Measurements from ENCODE around the gene MAN1C1. TPM values are rescaled to one million over a fixed set of nuclear protein-coding genes. Genes with fewer than 3 reads are reported as not detected.

MAN1C1 gene
- total RNA-seq, 1 experiment from 2014 or later: 1.5 TPM

DNA sequence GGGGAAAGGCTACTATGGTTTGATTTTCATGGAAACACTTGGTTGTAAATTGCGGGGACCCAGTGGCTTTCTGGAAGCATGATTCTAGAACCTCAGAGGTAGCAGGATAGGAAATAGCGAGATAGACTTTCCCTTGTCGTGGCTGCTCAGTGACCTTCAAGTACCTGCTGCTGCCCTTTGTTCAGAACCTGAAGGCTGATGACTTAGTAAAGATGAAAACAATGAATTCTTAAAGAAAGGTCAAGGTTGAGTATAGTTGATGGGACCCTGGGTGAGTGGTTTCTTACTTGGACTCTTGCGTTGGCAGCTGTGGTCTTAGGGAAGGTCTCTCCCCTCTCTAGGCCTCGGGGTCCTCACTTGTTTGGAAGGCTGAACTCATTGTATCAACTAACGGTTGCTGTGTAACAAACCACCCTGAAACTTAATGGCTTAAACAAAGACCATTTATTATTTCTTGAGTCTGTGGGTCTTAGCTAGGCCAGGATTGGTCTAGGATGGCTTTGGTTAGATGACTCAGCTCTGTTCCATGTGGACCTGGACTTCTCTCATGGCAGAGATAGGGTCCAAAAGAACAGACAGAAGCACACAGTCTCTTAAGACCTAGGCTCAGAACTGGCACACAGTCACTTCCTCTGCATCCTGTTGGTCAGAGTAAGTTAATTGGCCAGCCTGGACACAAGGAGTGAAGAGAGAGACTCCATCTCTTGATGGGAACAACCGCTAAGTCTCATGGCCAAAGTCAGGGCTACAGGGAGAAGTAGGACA is 94.2 kb downstream of the MAN1C1 start:
- DNase-seq (ENCODE audit: low read depth, low spot score): no peak
- in situ Hi-C loops (cut with HindIII; ENCODE audit: low pct_unique_long_range_greater_than_20kb, low sequenced_read_pairs) (no loop called here), intact Hi-C loops (cut with micrococcal nuclease; ENCODE audit: unreplicated experiment) (no loop called here)
- ChIA-PET CTCF (interaction anchor here (0.6 kb wide), 1 partner anchor 64 kb away, joined by 3 read pairs; no protein-coding TSS in a partner anchor), POLR2A (no interaction called here)
- no peaks in the 10 kb centered on the region for H3K4me1 ChIP-seq (ENCODE audit: control insufficient read depth, insufficient read depth, low read length)
- ATAC-seq: no peak; the same call in 1 of the 2 replicates
- no peaks in the 10 kb centered on the region for H3K9me3 ChIP-seq (ENCODE audit: control insufficient read depth, insufficient read depth, low read depth, low read length)
- no peak overlapping the region for H3K4me3 ChIP-seq (ENCODE audit: low read depth in 2 of 2, low read length in 2 of 2)
- H3K36me3 ChIP-seq (ENCODE audit: control insufficient read depth, insufficient read depth, low read length): no peaks in the 10 kb centered on the region
- H3K27ac ChIP-seq (ENCODE audit: low read length): no peak overlapping the region
- H3K27me3 ChIP-seq (ENCODE audit: control insufficient read depth, insufficient read depth, low read length): no peaks in the 10 kb centered on the region
- BruUV-seq (replicated peaks): no TSS peak
- TF ChIP-seq, protein P1, sequence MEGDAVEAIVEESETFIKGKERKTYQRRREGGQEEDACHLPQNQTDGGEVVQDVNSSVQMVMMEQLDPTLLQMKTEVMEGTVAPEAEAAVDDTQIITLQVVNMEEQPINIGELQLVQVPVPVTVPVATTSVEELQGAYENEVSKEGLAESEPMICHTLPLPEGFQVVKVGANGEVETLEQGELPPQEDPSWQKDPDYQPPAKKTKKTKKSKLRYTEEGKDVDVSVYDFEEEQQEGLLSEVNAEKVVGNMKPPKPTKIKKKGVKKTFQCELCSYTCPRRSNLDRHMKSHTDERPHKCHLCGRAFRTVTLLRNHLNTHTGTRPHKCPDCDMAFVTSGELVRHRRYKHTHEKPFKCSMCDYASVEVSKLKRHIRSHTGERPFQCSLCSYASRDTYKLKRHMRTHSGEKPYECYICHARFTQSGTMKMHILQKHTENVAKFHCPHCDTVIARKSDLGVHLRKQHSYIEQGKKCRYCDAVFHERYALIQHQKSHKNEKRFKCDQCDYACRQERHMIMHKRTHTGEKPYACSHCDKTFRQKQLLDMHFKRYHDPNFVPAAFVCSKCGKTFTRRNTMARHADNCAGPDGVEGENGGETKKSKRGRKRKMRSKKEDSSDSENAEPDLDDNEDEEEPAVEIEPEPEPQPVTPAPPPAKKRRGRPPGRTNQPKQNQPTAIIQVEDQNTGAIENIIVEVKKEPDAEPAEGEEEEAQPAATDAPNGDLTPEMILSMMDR (IDR thresholded peaks at IDR 0.05): no peak
- TF ChIP-seq POLR2AphosphoS5 (IDR thresholded peaks at IDR 0.05; ENCODE audit: low read depth, low read length) (no peak), SIN3A (IDR thresholded peaks at IDR 0.05; ENCODE audit: borderline replicate concordance, insufficient read depth, low read depth, low read length) (no peak), TCF7L2 (IDR thresholded peaks at IDR 0.05; ENCODE audit: low read depth, low read length) (no peak)
- TF ChIP-seq, protein P2, sequence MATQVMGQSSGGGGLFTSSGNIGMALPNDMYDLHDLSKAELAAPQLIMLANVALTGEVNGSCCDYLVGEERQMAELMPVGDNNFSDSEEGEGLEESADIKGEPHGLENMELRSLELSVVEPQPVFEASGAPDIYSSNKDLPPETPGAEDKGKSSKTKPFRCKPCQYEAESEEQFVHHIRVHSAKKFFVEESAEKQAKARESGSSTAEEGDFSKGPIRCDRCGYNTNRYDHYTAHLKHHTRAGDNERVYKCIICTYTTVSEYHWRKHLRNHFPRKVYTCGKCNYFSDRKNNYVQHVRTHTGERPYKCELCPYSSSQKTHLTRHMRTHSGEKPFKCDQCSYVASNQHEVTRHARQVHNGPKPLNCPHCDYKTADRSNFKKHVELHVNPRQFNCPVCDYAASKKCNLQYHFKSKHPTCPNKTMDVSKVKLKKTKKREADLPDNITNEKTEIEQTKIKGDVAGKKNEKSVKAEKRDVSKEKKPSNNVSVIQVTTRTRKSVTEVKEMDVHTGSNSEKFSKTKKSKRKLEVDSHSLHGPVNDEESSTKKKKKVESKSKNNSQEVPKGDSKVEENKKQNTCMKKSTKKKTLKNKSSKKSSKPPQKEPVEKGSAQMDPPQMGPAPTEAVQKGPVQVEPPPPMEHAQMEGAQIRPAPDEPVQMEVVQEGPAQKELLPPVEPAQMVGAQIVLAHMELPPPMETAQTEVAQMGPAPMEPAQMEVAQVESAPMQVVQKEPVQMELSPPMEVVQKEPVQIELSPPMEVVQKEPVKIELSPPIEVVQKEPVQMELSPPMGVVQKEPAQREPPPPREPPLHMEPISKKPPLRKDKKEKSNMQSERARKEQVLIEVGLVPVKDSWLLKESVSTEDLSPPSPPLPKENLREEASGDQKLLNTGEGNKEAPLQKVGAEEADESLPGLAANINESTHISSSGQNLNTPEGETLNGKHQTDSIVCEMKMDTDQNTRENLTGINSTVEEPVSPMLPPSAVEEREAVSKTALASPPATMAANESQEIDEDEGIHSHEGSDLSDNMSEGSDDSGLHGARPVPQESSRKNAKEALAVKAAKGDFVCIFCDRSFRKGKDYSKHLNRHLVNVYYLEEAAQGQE (IDR thresholded peaks at IDR 0.05; ENCODE audit: insufficient read depth in 1 of 2, low read depth in 2 of 2, low read length in 1 of 2): no peak

DNA sequence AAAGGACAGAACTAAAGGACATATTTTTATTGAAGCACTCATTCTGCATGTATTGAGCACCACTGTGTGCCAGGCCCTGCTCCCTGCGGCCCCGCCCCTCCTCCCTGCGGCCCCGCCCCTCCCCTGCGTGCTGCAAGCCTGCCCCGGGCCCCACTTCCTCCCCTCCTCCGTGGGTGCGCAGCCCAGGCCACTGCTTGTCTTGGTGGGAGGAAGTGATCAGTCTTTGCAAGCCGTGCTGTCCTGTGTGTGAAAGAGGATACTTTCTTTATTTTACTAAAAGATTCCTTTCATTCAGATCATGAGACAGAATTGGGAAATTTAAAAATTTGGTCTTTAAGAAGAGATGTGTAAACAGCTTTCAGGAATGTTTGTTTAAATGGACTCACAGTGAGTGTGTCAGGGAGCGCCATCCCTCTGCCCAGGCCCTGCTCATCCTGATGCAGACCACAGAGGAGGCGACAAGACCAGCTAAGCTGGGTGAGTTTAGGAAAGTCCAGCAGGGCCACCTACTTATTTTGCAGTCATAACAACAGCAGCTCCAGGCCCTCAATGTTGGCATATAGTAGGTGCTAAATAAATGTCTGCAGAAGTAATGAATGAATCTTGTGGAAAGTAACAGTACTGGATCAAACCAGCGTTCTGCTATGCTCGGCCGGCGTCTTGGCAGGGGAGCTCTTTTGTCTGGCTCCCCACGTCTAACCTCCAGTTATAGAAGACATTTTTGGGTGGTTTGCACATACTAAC is 95.1 kb downstream of the MAN1C1 start:
- no peak for DNase-seq (ENCODE audit: low read depth, low spot score)
- ATAC-seq: no peak
- Histone ChIP-seq H3K27ac (ENCODE audit: low read length) (no peak overlapping the region), H3K36me3 (ENCODE audit: control insufficient read depth, insufficient read depth, low read length) (no peaks in the 10 kb centered on the region), H3K4me3 (ENCODE audit: low read depth in 2 of 2, low read length in 2 of 2) (no peak overlapping the region), H3K4me1 (ENCODE audit: control insufficient read depth, insufficient read depth, low read length) (no peaks in the 10 kb centered on the region), H3K27me3 (ENCODE audit: control insufficient read depth, insufficient read depth, low read length) (no peaks in the 10 kb centered on the region), H3K9me3 (ENCODE audit: control insufficient read depth, insufficient read depth, low read depth, low read length) (no peaks in the 10 kb centered on the region)
- CTCF ChIA-PET: no interaction called here
- POLR2A ChIA-PET: no interaction called here
- in situ Hi-C loops (cut with HindIII; ENCODE audit: low pct_unique_long_range_greater_than_20kb, low sequenced_read_pairs): no loop called here
- intact Hi-C loops (cut with micrococcal nuclease; ENCODE audit: unreplicated experiment): no loop called here
- no TSS peak for BruUV-seq (replicated peaks)
- TF ChIP-seq TCF7L2 (IDR thresholded peaks at IDR 0.05; ENCODE audit: low read depth, low read length) (no peak), POLR2AphosphoS5 (IDR thresholded peaks at IDR 0.05; ENCODE audit: low read depth, low read length) (no peak), SIN3A (IDR thresholded peaks at IDR 0.05; ENCODE audit: borderline replicate concordance, insufficient read depth, low read depth, low read length) (no peak)
- TF ChIP-seq, protein P2 (IDR thresholded peaks at IDR 0.05; ENCODE audit: insufficient read depth in 1 of 2, low read depth in 2 of 2, low read length in 1 of 2): no peak
- TF ChIP-seq, protein P1 (IDR thresholded peaks at IDR 0.05): no peak
